Measurements from ENCODE around the gene MYO6. TPM values are rescaled to one million over a fixed set of nuclear protein-coding genes. Genes with fewer than 3 reads are reported as not detected.

Gene MYO6
- polyA plus RNA-seq, 1 of the 3 experiments (the other 2 are of a cell fraction): 6.2 TPM

DNA sequence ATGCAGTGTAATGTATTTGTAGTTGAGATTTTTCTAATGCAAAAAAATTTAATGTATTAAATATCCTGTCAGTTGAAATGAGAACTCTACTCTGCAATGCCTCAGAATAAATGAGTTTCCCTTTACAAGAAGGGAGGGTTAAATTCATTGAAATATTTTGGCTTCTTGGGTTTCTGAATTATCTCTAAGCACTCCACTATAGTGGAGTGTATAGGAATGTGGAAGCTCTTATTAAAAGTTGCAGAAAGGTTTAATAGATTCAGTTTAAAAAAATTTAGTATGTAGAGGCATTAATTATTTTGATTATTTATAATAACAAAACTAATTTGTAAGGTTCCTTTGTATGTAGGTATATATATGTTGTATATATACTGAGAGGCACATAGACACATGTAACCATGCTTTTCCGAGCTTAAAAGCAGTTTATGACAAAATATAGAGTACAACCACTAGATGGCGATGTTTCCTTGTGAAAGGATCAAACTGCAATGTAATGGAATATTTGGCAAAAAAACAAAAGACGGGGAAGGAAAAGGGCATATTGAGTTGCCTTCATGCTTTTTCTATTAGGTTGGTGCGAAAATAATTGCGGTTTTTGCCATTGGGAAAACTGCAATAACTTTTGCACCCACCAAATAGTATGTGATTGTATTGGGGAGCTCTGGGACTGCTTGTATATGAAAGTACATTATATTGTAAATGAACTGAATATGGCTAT lies 144.2 kb downstream of the MYO6 start:
- no peaks in the 10 kb centered on the region for H3K9me3 ChIP-seq
- 8% methylated on average over 5 of the region's 5 CpGs for WGBS (ENCODE audit: low lambda C conversion rate)
- no peaks in the 10 kb centered on the region for H4K20me1 ChIP-seq (ENCODE audit: insufficient read depth)
- no peak overlapping the region for H3K4me3 ChIP-seq (ENCODE audit: low read depth in 2 of 2, low read length in 1 of 2)
- no peaks in the 10 kb centered on the region for H3F3A ChIP-seq (replicated peaks; ENCODE audit: insufficient read depth)
- no peaks in the 10 kb centered on the region for H3K27me3 ChIP-seq (ENCODE audit: insufficient read depth)
- H3K27ac ChIP-seq (ENCODE audit: low read depth in 2 of 2, low read length in 1 of 2): no peak overlapping the region
- H3K9ac ChIP-seq: no peak overlapping the region
- H2AFZ ChIP-seq (ENCODE audit: low read depth): no peak overlapping the region
- DNase-seq: peak; percentile 51
- peak; percentile 44 for TF ChIP-seq SMC3 (IDR thresholded peaks at IDR 0.05; ENCODE audit: low read depth, low read length)
- peak; percentile 84 for TF ChIP-seq RAD21 (IDR thresholded peaks at IDR 0.05; ENCODE audit: low read length)
- peak; percentile 82 for TF ChIP-seq CTCF (IDR thresholded peaks at IDR 0.05)
- TF ChIP-seq MAX (IDR thresholded peaks at IDR 0.05; ENCODE audit: low read depth): no peak
- POLR2A ChIA-PET: no interaction called here
- no peak overlapping the region for H3K4me2 ChIP-seq
- CTCF ChIA-PET: interaction anchor here (0.6 to 3.9 kb wide), 37 partner anchors 13 to 1578 kb away, joined by 3 to 77 read pairs (median 4); no protein-coding TSS in a partner anchor
- H3K9me2 ChIP-seq: no peaks in the 10 kb centered on the region
- no peaks in the 10 kb centered on the region for H3K79me2 ChIP-seq (ENCODE audit: insufficient read depth)
- H3K4me1 ChIP-seq (ENCODE audit: control insufficient read depth in 1 of 2, insufficient read depth in 2 of 2, low read depth in 1 of 2, low read length in 1 of 2): no peaks in the 10 kb centered on the region
- peaks cover 13 to 14% of the 10 kb centered on the region in 2 experiments for H3K36me3 ChIP-seq (replicated peaks in 1 of 2; ENCODE audit: control insufficient read depth in 1 of 2, insufficient read depth in 2 of 2, low read length in 1 of 2)

DNA sequence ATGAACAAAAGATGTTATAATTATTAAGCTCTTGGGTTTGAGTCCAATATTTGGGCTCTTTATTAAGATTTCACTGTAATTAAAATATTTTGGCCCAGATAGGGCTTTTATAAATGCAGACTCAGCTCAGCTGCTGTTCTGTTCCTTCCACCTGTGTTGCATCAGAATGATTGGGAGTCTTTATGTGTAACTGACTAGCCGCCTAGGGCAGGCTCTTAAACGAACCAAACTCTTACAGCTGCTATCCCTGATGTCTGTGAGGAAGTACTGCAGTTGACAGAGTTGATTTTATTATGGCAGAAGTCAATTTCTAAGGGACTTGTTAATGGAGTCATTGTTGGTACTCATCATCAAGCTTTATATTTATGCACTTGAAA lies 144.7 kb downstream of the MYO6 start:
- no peak for DNase-seq
- Histone ChIP-seq H3K9ac (no peak overlapping the region), H2AFZ (ENCODE audit: low read depth) (no peak overlapping the region), H4K20me1 (ENCODE audit: insufficient read depth) (no peaks in the 10 kb centered on the region), H3K4me2 (no peak overlapping the region), H3K79me2 (ENCODE audit: insufficient read depth) (no peaks in the 10 kb centered on the region), H3K27ac (ENCODE audit: low read depth in 2 of 2, low read length in 1 of 2) (no peak overlapping the region), H3K4me3 (ENCODE audit: low read depth in 2 of 2, low read length in 1 of 2) (no peak overlapping the region), H3K36me3 (replicated peaks in 1 of 2; ENCODE audit: control insufficient read depth in 1 of 2, insufficient read depth in 2 of 2, low read length in 1 of 2) (peaks cover 13 to 14% of the 10 kb centered on the region in 2 experiments), H3K9me3 (no peaks in the 10 kb centered on the region), H3K27me3 (ENCODE audit: insufficient read depth) (no peaks in the 10 kb centered on the region), H3K9me2 (no peaks in the 10 kb centered on the region), H3K4me1 (ENCODE audit: control insufficient read depth in 1 of 2, insufficient read depth in 2 of 2, low read depth in 1 of 2, low read length in 1 of 2) (no peaks in the 10 kb centered on the region), H3F3A (replicated peaks; ENCODE audit: insufficient read depth) (no peaks in the 10 kb centered on the region)
- TF ChIP-seq MEF2A (IDR thresholded peaks at IDR 0.05; ENCODE audit: borderline replicate concordance, low read depth) (no peak), MAX (IDR thresholded peaks at IDR 0.05; ENCODE audit: low read depth) (no peak), MXI1 (IDR thresholded peaks at IDR 0.05; ENCODE audit: low read depth, low read length) (no peak), RAD21 (IDR thresholded peaks at IDR 0.05; ENCODE audit: low read length) (no peak), EP300 (IDR thresholded peaks at IDR 0.05; ENCODE audit: borderline replicate concordance in 1 of 2, low read depth in 1 of 2, low read length in 1 of 2) (no peak), JUND (IDR thresholded peaks at IDR 0.05) (no peak), REST (IDR thresholded peaks at IDR 0.05; ENCODE audit: low read depth, low read length) (no peak), FOXM1 (IDR thresholded peaks at IDR 0.05; ENCODE audit: low read depth) (no peak), USF1 (IDR thresholded peaks at IDR 0.05; ENCODE audit: borderline replicate concordance, low read depth) (no peak), CHD2 (IDR thresholded peaks at IDR 0.05; ENCODE audit: low read length, partially characterized antibody) (no peak)
- WGBS (ENCODE audit: low lambda C conversion rate): 56% methylated on average over 2 of the region's 2 CpGs
- POLR2A ChIA-PET: no interaction called here
- CTCF ChIA-PET: interaction anchor here (0.6 to 3.9 kb wide), 26 partner anchors 14 to 1577 kb away, joined by 3 to 77 read pairs (median 6); no protein-coding TSS in a partner anchor
